ENCODE results near the gene CHERP.
"Not testable (repeated sequence)": the region's sequence is repeated elsewhere in the genome, so short reads cannot be mapped to it uniquely, and the experiment has no call there.

Gene CHERP

GRCh38 chr19:16572332-16573211 is 30.3 kb upstream of the CHERP start, which contains the start of gene SLC35E1:
Gene SLC35E1, minus strand, starts transcription at chr19:16572415. Its CDS starts 51 bp downstream, at chr19:16572364.
- Mint-ChIP-seq H3K4me1 (peaks cover 37% of the 10 kb centered on the region), H3K4me3 (peak within 1 kb of the TSS; percentile 92), H3K27me3 (no peaks in the 10 kb centered on the region), H3K9me3 (no peaks in the 10 kb centered on the region), H3K36me3 (ENCODE audit: insufficient read depth) (peaks cover 47% of the 10 kb centered on the region), H3K27ac (ENCODE audit: low read depth) (peak within 1 kb of the TSS; percentile 98)
- DNase-seq (ENCODE audit: low spot score in 2 of 2) (peak; percentile 75 to 85), ATAC-seq (replicated peaks; ENCODE audit: extremely low read depth, poor library complexity, severe bottlenecking) (peak; percentile 91)

DNA sequence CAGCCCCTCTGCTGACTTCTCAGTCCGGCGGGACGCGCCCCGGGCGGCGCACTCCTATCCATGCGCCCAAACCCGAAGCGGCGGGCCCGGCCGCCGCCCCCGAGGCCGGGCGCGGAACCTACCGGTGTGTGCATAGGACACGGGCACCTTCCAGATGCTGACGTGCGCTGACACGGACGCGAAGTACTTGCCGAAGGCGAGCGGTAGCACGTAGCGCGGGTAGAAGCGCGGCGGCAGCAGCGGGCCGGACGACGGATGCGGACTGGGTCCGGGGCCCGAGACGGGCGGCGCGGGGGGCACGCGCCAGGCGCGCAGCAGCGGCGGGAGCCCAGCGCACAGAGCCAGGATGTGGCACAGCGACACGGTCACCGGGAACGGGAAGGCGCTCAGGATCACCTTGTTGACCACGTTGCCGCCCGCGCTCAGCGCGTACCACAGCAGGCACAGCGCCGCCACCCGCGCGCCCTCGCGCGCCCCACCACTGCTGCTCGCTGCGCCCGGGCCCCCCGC is 29.6 kb upstream of the CHERP start:
- Mint-ChIP-seq H3K36me3 (ENCODE audit: insufficient read depth) (peaks cover 44% of the 10 kb centered on the region), H3K4me3 (peak overlapping the region; percentile 92), H3K27ac (ENCODE audit: low read depth) (peak overlapping the region; percentile 98), H3K4me1 (peaks cover 38% of the 10 kb centered on the region), H3K9me3 (no peaks in the 10 kb centered on the region), H3K27me3 (no peaks in the 10 kb centered on the region)
- ATAC-seq (replicated peaks; ENCODE audit: extremely low read depth, poor library complexity, severe bottlenecking) (peak; percentile 37), DNase-seq (ENCODE audit: low spot score in 2 of 2) (no peak)

DNA sequence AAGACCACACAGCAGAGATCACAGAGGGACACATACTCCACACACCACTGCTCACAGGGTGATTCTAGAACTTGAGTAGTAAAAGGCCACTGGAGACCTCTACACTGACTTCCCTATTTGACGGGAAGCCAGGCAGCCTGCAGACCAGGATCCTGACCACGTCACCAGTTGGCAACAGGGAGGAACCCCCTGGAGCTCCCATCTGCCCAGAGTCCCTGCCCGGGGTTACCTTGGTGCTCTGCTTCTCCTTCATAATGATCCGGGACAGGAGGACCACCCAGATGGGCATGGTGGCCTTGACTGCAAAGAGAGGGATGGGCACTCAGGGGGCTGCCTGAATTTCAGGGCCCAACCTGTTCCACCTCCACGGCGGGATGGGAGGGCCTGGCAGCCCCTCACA is 29.0 kb upstream of the CHERP start:
- peaks cover 41% of the 10 kb centered on the region for H3K36me3 Mint-ChIP-seq (ENCODE audit: insufficient read depth)
- H3K4me1 Mint-ChIP-seq = peaks cover 44% of the 10 kb centered on the region
- peak overlapping the region; percentile 92 for H3K4me3 Mint-ChIP-seq
- no peak for ATAC-seq (replicated peaks; ENCODE audit: extremely low read depth, poor library complexity, severe bottlenecking)
- H3K27ac Mint-ChIP-seq (ENCODE audit: low read depth) = peak overlapping the region; percentile 98
- H3K27me3 Mint-ChIP-seq = no peaks in the 10 kb centered on the region
- H3K9me3 Mint-ChIP-seq = no peaks in the 10 kb centered on the region
- no peak for DNase-seq (ENCODE audit: low spot score in 2 of 2)

GRCh38 chr19:16569609-16570320 is 27.5 kb upstream of the CHERP start:
- DNase-seq (ENCODE audit: low spot score in 2 of 2) (no peak), ATAC-seq (replicated peaks; ENCODE audit: extremely low read depth, poor library complexity, severe bottlenecking) (no peak)
- Mint-ChIP-seq H3K9me3 (no peaks in the 10 kb centered on the region), H3K4me3 (no peak overlapping the region), H3K27me3 (no peaks in the 10 kb centered on the region), H3K36me3 (ENCODE audit: insufficient read depth) (peaks cover 45% of the 10 kb centered on the region), H3K27ac (ENCODE audit: low read depth) (no peak overlapping the region), H3K4me1 (peaks cover 39% of the 10 kb centered on the region)

- H3K36me3 Mint-ChIP-seq (ENCODE audit: insufficient read depth) = peaks cover 49% of the 10 kb centered on the region
- H3K4me3 Mint-ChIP-seq = peak overlapping the region; percentile 72
- H3K27ac Mint-ChIP-seq (ENCODE audit: low read depth) = peak overlapping the region; percentile 95
- peaks cover 19% of the 10 kb centered on the region for H3K4me1 Mint-ChIP-seq
- no peak for ATAC-seq (replicated peaks; ENCODE audit: extremely low read depth, poor library complexity, severe bottlenecking)
- H3K9me3 Mint-ChIP-seq = no peaks in the 10 kb centered on the region
- DNase-seq (ENCODE audit: low spot score in 2 of 2) = no peak
- no peaks in the 10 kb centered on the region for H3K27me3 Mint-ChIP-seq
These were observed 24.5 kb upstream of the CHERP start for GRCh38 chr19:16566702-16567101.

GRCh38 chr19:16566161-16566560 is 23.9 kb upstream of the CHERP start:
- H3K36me3 Mint-ChIP-seq (ENCODE audit: insufficient read depth) = peaks cover 53% of the 10 kb centered on the region
- peak; percentile 100 for ATAC-seq (replicated peaks; ENCODE audit: extremely low read depth, poor library complexity, severe bottlenecking)
- H3K4me3 Mint-ChIP-seq = peak overlapping the region; percentile 72
- H3K4me1 Mint-ChIP-seq = peaks cover 17% of the 10 kb centered on the region
- DNase-seq (ENCODE audit: low spot score in 2 of 2) = peak; percentile 59 to 87
- H3K27ac Mint-ChIP-seq (ENCODE audit: low read depth) = peak overlapping the region; percentile 95
- H3K9me3 Mint-ChIP-seq = no peaks in the 10 kb centered on the region
- no peaks in the 10 kb centered on the region for H3K27me3 Mint-ChIP-seq

GRCh38 chr19:16564842-16565241 is 22.6 kb upstream of the CHERP start:
- Mint-ChIP-seq H3K4me3 (no peak overlapping the region), H3K9me3 (no peaks in the 10 kb centered on the region), H3K36me3 (ENCODE audit: insufficient read depth) (peaks cover 49% of the 10 kb centered on the region), H3K27me3 (no peaks in the 10 kb centered on the region), H3K4me1 (peaks cover 17% of the 10 kb centered on the region), H3K27ac (ENCODE audit: low read depth) (no peak overlapping the region)
- ATAC-seq (replicated peaks; ENCODE audit: extremely low read depth, poor library complexity, severe bottlenecking) (no peak), DNase-seq (ENCODE audit: low spot score in 2 of 2) (no peak)

DNA sequence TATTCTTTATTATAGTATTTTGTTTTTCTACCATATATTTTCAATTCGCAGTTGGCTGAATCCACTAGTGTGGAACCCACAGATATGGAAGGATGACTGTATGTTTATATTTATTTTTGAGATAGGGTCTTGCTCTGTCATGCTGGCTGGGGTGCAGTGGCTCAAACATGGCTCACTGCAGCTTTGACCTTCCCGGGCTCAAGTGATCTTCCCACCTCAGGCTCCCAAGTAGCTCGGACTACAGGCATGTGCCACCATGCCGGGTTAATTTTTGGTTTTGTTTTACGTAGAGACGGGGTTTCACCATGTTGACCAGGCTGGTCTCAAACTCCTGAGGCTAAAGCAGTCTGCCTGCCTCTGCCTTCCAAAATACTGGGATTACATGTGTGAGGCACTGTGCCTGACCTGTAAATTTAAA is 20.4 kb upstream of the CHERP start:
- H3K4me3 Mint-ChIP-seq = no peak overlapping the region
- ATAC-seq (replicated peaks; ENCODE audit: extremely low read depth, poor library complexity, severe bottlenecking) (no peak), DNase-seq (ENCODE audit: low spot score in 2 of 2) (no peak)
- no peaks in the 10 kb centered on the region for H3K27me3 Mint-ChIP-seq
- peaks cover 17% of the 10 kb centered on the region for H3K4me1 Mint-ChIP-seq
- H3K36me3 Mint-ChIP-seq (ENCODE audit: insufficient read depth) = peaks cover 41% of the 10 kb centered on the region
- no peaks in the 10 kb centered on the region for H3K9me3 Mint-ChIP-seq
- no peak overlapping the region for H3K27ac Mint-ChIP-seq (ENCODE audit: low read depth)

GRCh38 chr19:16561382-16561781 is 19.1 kb upstream of the CHERP start:
- Mint-ChIP-seq H3K4me3 (no peak overlapping the region), H3K36me3 (ENCODE audit: insufficient read depth) (peaks cover 41% of the 10 kb centered on the region), H3K27me3 (no peaks in the 10 kb centered on the region), H3K9me3 (no peaks in the 10 kb centered on the region), H3K27ac (ENCODE audit: low read depth) (peak overlapping the region; percentile 51), H3K4me1 (peaks cover 12% of the 10 kb centered on the region)
- DNase-seq (ENCODE audit: low spot score in 2 of 2) = no peak
- ATAC-seq (replicated peaks; ENCODE audit: extremely low read depth, poor library complexity, severe bottlenecking) = no peak

- H3K27me3 Mint-ChIP-seq = no peaks in the 10 kb centered on the region
- H3K36me3 Mint-ChIP-seq (ENCODE audit: insufficient read depth) = peaks cover 43% of the 10 kb centered on the region
- ATAC-seq (replicated peaks; ENCODE audit: extremely low read depth, poor library complexity, severe bottlenecking) = no peak
- H3K9me3 Mint-ChIP-seq = no peaks in the 10 kb centered on the region
- H3K27ac Mint-ChIP-seq (ENCODE audit: low read depth) = no peak overlapping the region
- no peak for DNase-seq (ENCODE audit: low spot score in 2 of 2)
- peaks cover 7% of the 10 kb centered on the region for H3K4me1 Mint-ChIP-seq
- no peak overlapping the region for H3K4me3 Mint-ChIP-seq
These were observed 17.6 kb upstream of the CHERP start for GRCh38 chr19:16559780-16560276.

- no peak for DNase-seq (ENCODE audit: low spot score in 2 of 2)
- Mint-ChIP-seq H3K36me3 (ENCODE audit: insufficient read depth) (peaks cover 22% of the 10 kb centered on the region), H3K4me1 (peaks cover 4% of the 10 kb centered on the region), H3K27me3 (no peaks in the 10 kb centered on the region), H3K9me3 (no peaks in the 10 kb centered on the region), H3K4me3 (no peak overlapping the region), H3K27ac (ENCODE audit: low read depth) (no peak overlapping the region)
- no peak for ATAC-seq (replicated peaks; ENCODE audit: extremely low read depth, poor library complexity, severe bottlenecking)
These were observed 12.5 kb upstream of the CHERP start for GRCh38 chr19:16554776-16555175.

DNA sequence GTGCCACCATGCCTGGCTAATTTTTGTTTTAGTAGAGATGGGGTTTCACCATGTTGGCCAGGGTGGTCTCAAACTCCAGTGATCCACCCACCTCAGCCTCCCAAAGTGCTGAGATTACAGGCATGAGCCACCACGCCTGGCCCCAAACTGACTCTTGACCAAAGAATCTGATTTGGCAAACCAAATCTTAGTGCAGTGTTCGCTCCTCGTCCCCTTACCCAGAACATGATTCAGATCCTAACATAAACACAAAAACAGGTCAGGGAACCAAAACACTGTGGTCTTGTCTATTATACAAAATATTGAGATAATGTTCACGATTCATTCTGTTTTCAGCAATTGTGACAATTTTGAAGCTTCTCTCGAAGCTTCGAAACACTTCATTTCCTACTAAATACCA is 9.7 kb upstream of the CHERP start:
- DNase-seq (ENCODE audit: low spot score in 2 of 2); H3K27ac Mint-ChIP-seq (ENCODE audit: low read depth); ATAC-seq (replicated peaks; ENCODE audit: extremely low read depth, poor library complexity, severe bottlenecking); H3K9me3 Mint-ChIP-seq; H3K4me1 Mint-ChIP-seq; H3K4me3 Mint-ChIP-seq; H3K27me3 Mint-ChIP-seq: not testable (repeated sequence)
- H3K36me3 Mint-ChIP-seq (ENCODE audit: insufficient read depth) = peaks cover 21% of the 10 kb centered on the region
